Measurements from ENCODE around the gene CTNNBL1. TPM values are rescaled to one million over a fixed set of nuclear protein-coding genes. Genes with fewer than 3 reads are reported as not detected.

The CTNNBL1 gene
- total RNA-seq, 1 experiment from 2014 or later: 49.1 TPM

GRCh38 chr20:37918035-37918434 is 224.2 kb downstream of the CTNNBL1 start:
- no peaks in the 10 kb centered on the region for H3K9me3 ChIP-seq (replicated peaks)
- H3K4me3 ChIP-seq: no peak overlapping the region
- peaks cover 5% of the 10 kb centered on the region for H3K27me3 ChIP-seq (replicated peaks)
- no peak for DNase-seq (ENCODE audit: low read depth in 1 of 2, low spot score in 2 of 2)
- no peaks in the 10 kb centered on the region for H3K36me3 ChIP-seq
- H3K4me1 ChIP-seq (replicated peaks): no peaks in the 10 kb centered on the region
- no peak overlapping the region for H3K27ac ChIP-seq

GRCh38 chr20:37919389-37920040 is 225.7 kb downstream of the CTNNBL1 start:
- no peak for DNase-seq (ENCODE audit: low read depth in 1 of 2, low spot score in 2 of 2)
- H3K4me3 ChIP-seq: no peak overlapping the region
- peaks cover 5% of the 10 kb centered on the region for H3K27me3 ChIP-seq (replicated peaks)
- no peaks in the 10 kb centered on the region for H3K36me3 ChIP-seq
- H3K4me1 ChIP-seq (replicated peaks): no peaks in the 10 kb centered on the region
- no peaks in the 10 kb centered on the region for H3K9me3 ChIP-seq (replicated peaks)
- H3K27ac ChIP-seq: no peak overlapping the region

GRCh38 chr20:37920270-37920669 is 226.4 kb downstream of the CTNNBL1 start:
- H3K27me3 ChIP-seq (replicated peaks): peaks cover 5% of the 10 kb centered on the region

GRCh38 chr20:37920679-37921322 is 227.0 kb downstream of the CTNNBL1 start:
- no peak overlapping the region for H3K4me3 ChIP-seq
- no peak for DNase-seq (ENCODE audit: low read depth in 1 of 2, low spot score in 2 of 2)
- no peak overlapping the region for H3K27ac ChIP-seq
- H3K9me3 ChIP-seq (replicated peaks): no peaks in the 10 kb centered on the region
- peaks cover 5% of the 10 kb centered on the region for H3K27me3 ChIP-seq (replicated peaks)
- no peaks in the 10 kb centered on the region for H3K4me1 ChIP-seq (replicated peaks)
- no peaks in the 10 kb centered on the region for H3K36me3 ChIP-seq

More at GRCh38 chr20:37920270-37920669, 226.4 kb downstream of the CTNNBL1 start:
- Histone ChIP-seq H3K9me3 (replicated peaks) (no peaks in the 10 kb centered on the region), H3K27ac (no peak overlapping the region), H3K4me1 (replicated peaks) (no peaks in the 10 kb centered on the region), H3K36me3 (no peaks in the 10 kb centered on the region), H3K4me3 (no peak overlapping the region)
- DNase-seq (ENCODE audit: low read depth in 1 of 2, low spot score in 2 of 2): no peak

- DNase-seq (ENCODE audit: low read depth in 1 of 2, low spot score in 2 of 2): no peak
- Histone ChIP-seq H3K27me3 (replicated peaks) (peaks cover 5% of the 10 kb centered on the region; the same call in 1 of the 2 replicates), H3K4me1 (replicated peaks) (no peaks in the 10 kb centered on the region)
These were observed 227.6 kb downstream of the CTNNBL1 start for GRCh38 chr20:37921341-37921929.

More at GRCh38 chr20:37921341-37921929, 227.6 kb downstream of the CTNNBL1 start:
- no peaks in the 10 kb centered on the region for H3K9me3 ChIP-seq (replicated peaks)
- no peak overlapping the region for H3K4me3 ChIP-seq
- no peak overlapping the region for H3K27ac ChIP-seq
- H3K36me3 ChIP-seq: no peaks in the 10 kb centered on the region

Other genes starting within 250 kb of the CTNNBL1 start
- not detected in 2 replicates for gene NNAT, start 172.8 kb upstream of the CTNNBL1 start, total RNA-seq (2014; rRNA removed; shearing (Covaris generic))
- gene BLCAP, start 166.2 kb upstream of the CTNNBL1 start, total RNA-seq (2014; rRNA removed; shearing (Covaris generic)): 93.1 and 102 TPM in 2 replicates
- gene VSTM2L, start 209.1 kb downstream of the CTNNBL1 start, total RNA-seq (2014; rRNA removed; shearing (Covaris generic)): 4.8 and 14.1 TPM in 2 replicates

Measured in SJSA1 (cell line).